HepG2 (cell line): ENCODE results near the gene ZNF217. TPM values are rescaled to one million over a fixed set of nuclear protein-coding genes. Genes with fewer than 3 reads are reported as not detected.

Source experiments
- GFI1 ChIP-seq: sonication (generic); formaldehyde crosslinking; IDR thresholded peaks from 2 replicates; pipeline ENCODE4 v1.5.0; 2020; ENCODE audit warnings: missing genetic modification reagents, mild to moderate bottlenecking, borderline replicate concordance
- HES4 ChIP-seq: sonication (generic); formaldehyde crosslinking; IDR thresholded peaks from 2 replicates; pipeline ENCODE4 v1.9.0; 2021; ENCODE audit warnings: mild to moderate bottlenecking, missing genetic modification reagents, borderline replicate concordance
- HNRNPL ChIP-seq: fragments of 200-400 bp; formaldehyde crosslinking; IDR thresholded peaks from 2 replicates; pipeline ENCODE4 v1.6.1; 2017; ENCODE audit warnings: mild to moderate bottlenecking, low read depth, low read length
- KAT8 ChIP-seq: IDR thresholded peaks from 2 replicates; pipeline ENCODE4 v1.6.1; 2016; ENCODE audit warnings: missing genetic modification reagents, missing compliant biosample characterization
- KDM6A ChIP-seq: IDR thresholded peaks from 2 replicates; pipeline ENCODE4 v1.6.1; 2016; ENCODE audit warnings: low read depth
- NFE2 ChIP-seq: sonication (generic); formaldehyde crosslinking; IDR thresholded peaks from 2 replicates; pipeline ENCODE4 v1.4.0; 2020; ENCODE audit warnings: missing genetic modification reagents
- PAX8 ChIP-seq: sonication (generic); formaldehyde crosslinking; IDR thresholded peaks from 2 replicates; pipeline ENCODE4 v1.8.0; 2022; ENCODE audit warnings: mild to moderate bottlenecking, missing genetic modification reagents, borderline replicate concordance
- SMYD3 ChIP-seq: sonication (generic); formaldehyde crosslinking; IDR thresholded peaks from 2 replicates; pipeline ENCODE4 v1.8.1; 2023; ENCODE audit warnings: mild to moderate bottlenecking, missing genetic modification reagents
- TMF1 ChIP-seq: sonication (generic); formaldehyde crosslinking; IDR thresholded peaks from 2 replicates; pipeline ENCODE4 v1.8.1; 2022; ENCODE audit warnings: low read depth, missing genetic modification reagents
- ZFX ChIP-seq: sonication (generic); formaldehyde crosslinking; IDR thresholded peaks from 2 replicates; pipeline ENCODE4 v1.4.0; 2020; ENCODE audit warnings: mild to moderate bottlenecking, low read depth, missing genetic modification reagents, moderate library complexity
- ZNF207 ChIP-seq: fragments of 450-650 bp; IDR thresholded peaks from 2 replicates; pipeline ENCODE4 v1.6.1; 2016; ENCODE audit warnings: antibody characterized with exemption, borderline replicate concordance
- ZNF224 ChIP-seq: sonication (generic); formaldehyde crosslinking; IDR thresholded peaks from 2 replicates; pipeline ENCODE4 v1.5.0; 2020; ENCODE audit warnings: mild to moderate bottlenecking, missing genetic modification reagents
- ZNF616 ChIP-seq: sonication (generic); formaldehyde crosslinking; IDR thresholded peaks from 2 replicates; pipeline ENCODE4 v1.5.0; 2020; ENCODE audit warnings: low read depth, mild to moderate bottlenecking, missing genetic modification reagents
- polyA plus RNA-seq, 8 experiments: library from polyadenylated mRNA; depleted of rRNA in 3 of 8; stranded (reverse) in 7 of 8; unstranded in 1 of 8; fragments of >200 nt; fragmentation: Illumina TruSeq in 4 of 8; extraction: Trizol in 4 of 8; gene quantifications; 2 replicates each; pipeline versions ENCODE4 v1.2.1 to v1.2.3, GENCODE V29; 2011 to 2016; ENCODE audit warnings: low read depth in 4 of 8, missing spikeins in 1 of 8, mixed read lengths in 1 of 8; ENCODE audit not compliant: insufficient read depth in 1 of 8
- total RNA-seq, 5 experiments: library from RNA; depleted of rRNA; stranded (reverse); fragments of >200 nt; fragmentation: Illumina TruSeq; extraction: Trizol; gene quantifications; 2 replicates each; pipeline ENCODE4 v1.2.3, GENCODE V29; 2016; ENCODE audit warnings: low read depth in 1 of 5
- TF ChIP-seq, protein P1 (sequence below): sonication (generic); formaldehyde crosslinking; IDR thresholded peaks from 2 replicates; pipeline ENCODE4 v1.5.0; 2020; ENCODE audit warnings: mild to moderate bottlenecking, missing genetic modification reagents, borderline replicate concordance
- TF ChIP-seq, protein P2 (sequence below): sonication (generic); formaldehyde crosslinking; IDR thresholded peaks from 2 replicates; pipeline ENCODE4 v1.9.0; 2021; ENCODE audit warnings: mild to moderate bottlenecking, missing genetic modification reagents

The ZNF217 gene
- total and polyA plus RNA-seq, 2 of the 13 experiments (the other 11 are each of a cell fraction or from before 2014, with no cell fraction given) = 22.3 to 29.8 TPM

DNA sequence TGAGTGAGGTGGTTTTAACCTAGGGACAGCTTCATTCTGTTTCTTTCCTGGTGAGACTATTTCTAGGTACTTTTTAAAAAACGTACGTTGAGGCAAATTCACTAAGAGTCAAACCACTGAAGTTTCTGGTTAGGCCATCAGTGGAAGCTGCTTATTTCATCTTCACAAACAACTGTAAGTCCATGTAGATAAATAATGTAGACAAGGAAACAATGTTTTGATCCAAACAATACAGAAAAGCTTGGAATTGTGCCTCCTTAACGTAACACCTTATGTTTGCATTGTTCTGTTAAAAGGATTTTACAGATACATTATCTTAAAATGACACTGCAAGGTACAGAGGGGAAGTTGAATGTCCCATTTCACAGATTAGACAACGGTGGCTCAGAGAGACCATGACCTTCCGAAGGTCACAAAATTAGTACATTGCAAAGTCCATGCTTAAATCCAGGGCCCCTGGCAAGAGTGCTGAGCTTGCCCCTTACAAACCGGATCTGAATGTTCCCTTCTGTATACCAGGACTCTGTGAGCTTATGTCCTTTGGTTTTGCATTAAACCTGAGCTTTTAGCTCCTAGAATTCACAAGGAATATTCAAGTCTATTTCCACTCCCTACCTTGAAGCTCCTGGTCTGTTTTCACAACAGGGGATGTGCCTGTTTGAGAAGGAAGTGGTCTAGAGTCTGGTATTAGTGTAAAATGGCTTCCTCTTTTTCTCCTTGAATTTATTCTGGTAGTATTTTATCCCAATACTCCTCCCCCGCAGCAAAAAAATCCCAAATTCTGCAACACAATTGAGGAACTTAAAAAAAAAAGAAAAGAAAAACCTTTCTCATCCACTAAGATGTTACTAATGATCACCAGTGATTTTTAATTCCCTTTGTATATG lies 28.9 kb upstream of the ZNF217 start (continued):
- TF ChIP-seq PAX8 (CRISPR knock-in tag) (no peak), GFI1 (CRISPR knock-in tag) (no peak), ZNF616 (CRISPR knock-in tag) (no peak), KAT8 (CRISPR knock-in tag) (no peak; the same call in 1 of the 2 replicates), SMYD3 (CRISPR knock-in tag) (no peak; the same call in 1 of the 2 replicates), HNRNPL (no peak), TMF1 (CRISPR knock-in tag) (no peak), ZNF207 (no peak), ZNF224 (CRISPR knock-in tag) (no peak), HES4 (no peak), ZFX (CRISPR knock-in tag) (no peak; the same call in 1 of the 2 replicates), NFE2 (CRISPR knock-in tag) (no peak), KDM6A (CRISPR knock-in tag) (0 out of 2 replicates have a peak, but pooled peaks have one; percentile 21)
- TF ChIP-seq, protein P1, sequence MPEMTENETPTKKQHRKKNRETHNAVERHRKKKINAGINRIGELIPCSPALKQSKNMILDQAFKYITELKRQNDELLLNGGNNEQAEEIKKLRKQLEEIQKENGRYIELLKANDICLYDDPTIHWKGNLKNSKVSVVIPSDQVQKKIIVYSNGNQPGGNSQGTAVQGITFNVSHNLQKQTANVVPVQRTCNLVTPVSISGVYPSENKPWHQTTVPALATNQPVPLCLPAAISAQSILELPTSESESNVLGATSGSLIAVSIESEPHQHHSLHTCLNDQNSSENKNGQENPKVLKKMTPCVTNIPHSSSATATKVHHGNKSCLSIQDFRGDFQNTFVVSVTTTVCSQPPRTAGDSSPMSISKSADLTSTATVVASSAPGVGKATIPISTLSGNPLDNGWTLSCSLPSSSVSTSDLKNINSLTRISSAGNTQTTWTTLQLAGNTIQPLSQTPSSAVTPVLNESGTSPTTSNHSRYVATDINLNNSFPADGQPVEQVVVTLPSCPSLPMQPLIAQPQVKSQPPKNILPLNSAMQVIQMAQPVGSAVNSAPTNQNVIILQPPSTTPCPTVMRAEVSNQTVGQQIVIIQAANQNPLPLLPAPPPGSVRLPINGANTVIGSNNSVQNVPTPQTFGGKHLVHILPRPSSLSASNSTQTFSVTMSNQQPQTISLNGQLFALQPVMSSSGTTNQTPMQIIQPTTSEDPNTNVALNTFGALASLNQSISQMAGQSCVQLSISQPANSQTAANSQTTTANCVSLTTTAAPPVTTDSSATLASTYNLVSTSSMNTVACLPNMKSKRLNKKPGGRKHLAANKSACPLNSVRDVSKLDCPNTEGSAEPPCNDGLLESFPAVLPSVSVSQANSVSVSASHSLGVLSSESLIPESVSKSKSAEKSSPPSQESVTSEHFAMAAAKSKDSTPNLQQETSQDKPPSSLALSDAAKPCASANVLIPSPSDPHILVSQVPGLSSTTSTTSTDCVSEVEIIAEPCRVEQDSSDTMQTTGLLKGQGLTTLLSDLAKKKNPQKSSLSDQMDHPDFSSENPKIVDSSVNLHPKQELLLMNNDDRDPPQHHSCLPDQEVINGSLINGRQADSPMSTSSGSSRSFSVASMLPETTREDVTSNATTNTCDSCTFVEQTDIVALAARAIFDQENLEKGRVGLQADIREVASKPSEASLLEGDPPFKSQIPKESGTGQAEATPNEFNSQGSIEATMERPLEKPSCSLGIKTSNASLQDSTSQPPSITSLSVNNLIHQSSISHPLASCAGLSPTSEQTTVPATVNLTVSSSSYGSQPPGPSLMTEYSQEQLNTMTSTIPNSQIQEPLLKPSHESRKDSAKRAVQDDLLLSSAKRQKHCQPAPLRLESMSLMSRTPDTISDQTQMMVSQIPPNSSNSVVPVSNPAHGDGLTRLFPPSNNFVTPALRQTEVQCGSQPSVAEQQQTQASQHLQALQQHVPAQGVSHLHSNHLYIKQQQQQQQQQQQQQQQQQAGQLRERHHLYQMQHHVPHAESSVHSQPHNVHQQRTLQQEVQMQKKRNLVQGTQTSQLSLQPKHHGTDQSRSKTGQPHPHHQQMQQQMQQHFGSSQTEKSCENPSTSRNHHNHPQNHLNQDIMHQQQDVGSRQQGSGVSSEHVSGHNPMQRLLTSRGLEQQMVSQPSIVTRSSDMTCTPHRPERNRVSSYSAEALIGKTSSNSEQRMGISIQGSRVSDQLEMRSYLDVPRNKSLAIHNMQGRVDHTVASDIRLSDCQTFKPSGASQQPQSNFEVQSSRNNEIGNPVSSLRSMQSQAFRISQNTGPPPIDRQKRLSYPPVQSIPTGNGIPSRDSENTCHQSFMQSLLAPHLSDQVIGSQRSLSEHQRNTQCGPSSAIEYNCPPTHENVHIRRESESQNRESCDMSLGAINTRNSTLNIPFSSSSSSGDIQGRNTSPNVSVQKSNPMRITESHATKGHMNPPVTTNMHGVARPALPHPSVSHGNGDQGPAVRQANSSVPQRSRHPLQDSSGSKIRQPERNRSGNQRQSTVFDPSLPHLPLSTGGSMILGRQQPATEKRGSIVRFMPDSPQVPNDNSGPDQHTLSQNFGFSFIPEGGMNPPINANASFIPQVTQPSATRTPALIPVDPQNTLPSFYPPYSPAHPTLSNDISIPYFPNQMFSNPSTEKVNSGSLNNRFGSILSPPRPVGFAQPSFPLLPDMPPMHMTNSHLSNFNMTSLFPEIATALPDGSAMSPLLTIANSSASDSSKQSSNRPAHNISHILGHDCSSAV (CRISPR knock-in tag) = no peak
- TF ChIP-seq, protein P2, sequence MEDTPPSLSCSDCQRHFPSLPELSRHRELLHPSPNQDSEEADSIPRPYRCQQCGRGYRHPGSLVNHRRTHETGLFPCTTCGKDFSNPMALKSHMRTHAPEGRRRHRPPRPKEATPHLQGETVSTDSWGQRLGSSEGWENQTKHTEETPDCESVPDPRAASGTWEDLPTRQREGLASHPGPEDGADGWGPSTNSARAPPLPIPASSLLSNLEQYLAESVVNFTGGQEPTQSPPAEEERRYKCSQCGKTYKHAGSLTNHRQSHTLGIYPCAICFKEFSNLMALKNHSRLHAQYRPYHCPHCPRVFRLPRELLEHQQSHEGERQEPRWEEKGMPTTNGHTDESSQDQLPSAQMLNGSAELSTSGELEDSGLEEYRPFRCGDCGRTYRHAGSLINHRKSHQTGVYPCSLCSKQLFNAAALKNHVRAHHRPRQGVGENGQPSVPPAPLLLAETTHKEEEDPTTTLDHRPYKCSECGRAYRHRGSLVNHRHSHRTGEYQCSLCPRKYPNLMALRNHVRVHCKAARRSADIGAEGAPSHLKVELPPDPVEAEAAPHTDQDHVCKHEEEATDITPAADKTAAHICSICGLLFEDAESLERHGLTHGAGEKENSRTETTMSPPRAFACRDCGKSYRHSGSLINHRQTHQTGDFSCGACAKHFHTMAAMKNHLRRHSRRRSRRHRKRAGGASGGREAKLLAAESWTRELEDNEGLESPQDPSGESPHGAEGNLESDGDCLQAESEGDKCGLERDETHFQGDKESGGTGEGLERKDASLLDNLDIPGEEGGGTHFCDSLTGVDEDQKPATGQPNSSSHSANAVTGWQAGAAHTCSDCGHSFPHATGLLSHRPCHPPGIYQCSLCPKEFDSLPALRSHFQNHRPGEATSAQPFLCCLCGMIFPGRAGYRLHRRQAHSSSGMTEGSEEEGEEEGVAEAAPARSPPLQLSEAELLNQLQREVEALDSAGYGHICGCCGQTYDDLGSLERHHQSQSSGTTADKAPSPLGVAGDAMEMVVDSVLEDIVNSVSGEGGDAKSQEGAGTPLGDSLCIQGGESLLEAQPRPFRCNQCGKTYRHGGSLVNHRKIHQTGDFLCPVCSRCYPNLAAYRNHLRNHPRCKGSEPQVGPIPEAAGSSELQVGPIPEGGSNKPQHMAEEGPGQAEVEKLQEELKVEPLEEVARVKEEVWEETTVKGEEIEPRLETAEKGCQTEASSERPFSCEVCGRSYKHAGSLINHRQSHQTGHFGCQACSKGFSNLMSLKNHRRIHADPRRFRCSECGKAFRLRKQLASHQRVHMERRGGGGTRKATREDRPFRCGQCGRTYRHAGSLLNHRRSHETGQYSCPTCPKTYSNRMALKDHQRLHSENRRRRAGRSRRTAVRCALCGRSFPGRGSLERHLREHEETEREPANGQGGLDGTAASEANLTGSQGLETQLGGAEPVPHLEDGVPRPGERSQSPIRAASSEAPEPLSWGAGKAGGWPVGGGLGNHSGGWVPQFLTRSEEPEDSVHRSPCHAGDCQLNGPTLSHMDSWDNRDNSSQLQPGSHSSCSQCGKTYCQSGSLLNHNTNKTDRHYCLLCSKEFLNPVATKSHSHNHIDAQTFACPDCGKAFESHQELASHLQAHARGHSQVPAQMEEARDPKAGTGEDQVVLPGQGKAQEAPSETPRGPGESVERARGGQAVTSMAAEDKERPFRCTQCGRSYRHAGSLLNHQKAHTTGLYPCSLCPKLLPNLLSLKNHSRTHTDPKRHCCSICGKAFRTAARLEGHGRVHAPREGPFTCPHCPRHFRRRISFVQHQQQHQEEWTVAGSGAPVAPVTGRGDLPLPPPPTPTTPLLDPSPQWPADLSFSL (CRISPR knock-in tag) = no peak
